GM13976 (cell line): ENCODE data around the gene HMGB2.

Experiments used
- DNase-seq: peaks from one replicate; pipeline ENCODE4 v3.0.0; 2012; ENCODE audit warnings: low spot score
- CTCF ChIP-seq: IDR thresholded peaks from 2 replicates; pipeline ENCODE4 v1.5.1; 2012; ENCODE audit warnings: borderline replicate concordance, mild to moderate bottlenecking; ENCODE audit not compliant: insufficient read depth; ENCODE audit errors: extremely low read depth, missing control alignments, control extremely low read depth
- in situ Hi-C: fragments of 300-500 bp; cut with MboI; formaldehyde crosslinking; loops from one replicate; pipeline ENCODE4 v1.12.0; 2022; ENCODE audit warnings: low sequenced_read_pairs, mixed read lengths, inconsistent platforms; ENCODE audit not compliant: unreplicated experiment

The HMGB2 gene

GRCh38 chr4:173343832-173344397, 9.8 kb upstream of the HMGB2 start:
- in situ Hi-C loops, result no loop called here
- no peak for TF ChIP-seq CTCF

DNA sequence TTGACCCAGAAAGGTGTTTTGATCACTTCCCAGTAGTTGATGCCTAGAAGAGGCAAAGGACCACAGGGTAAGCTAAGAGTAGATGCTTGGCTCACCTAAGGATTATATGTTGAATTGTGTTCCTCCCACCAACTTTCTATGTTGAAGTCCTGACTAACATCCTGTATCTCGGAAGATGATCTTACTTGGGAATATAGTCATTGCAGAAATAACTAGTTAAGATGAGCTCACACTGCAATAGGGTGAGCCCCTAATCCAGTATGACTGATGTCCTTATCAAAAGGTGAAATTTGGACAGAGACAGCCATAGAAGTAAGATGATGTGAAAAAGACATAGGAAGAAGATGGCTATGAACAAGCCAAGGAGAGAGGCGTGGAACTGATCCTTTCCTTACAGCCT, 3.3 kb upstream of the HMGB2 start:
- no peak for TF ChIP-seq CTCF
- in situ Hi-C loops, result no loop called here

More at GRCh38 chr4:173343832-173344397, 9.8 kb upstream of the HMGB2 start:
- no peak for DNase-seq

DNA sequence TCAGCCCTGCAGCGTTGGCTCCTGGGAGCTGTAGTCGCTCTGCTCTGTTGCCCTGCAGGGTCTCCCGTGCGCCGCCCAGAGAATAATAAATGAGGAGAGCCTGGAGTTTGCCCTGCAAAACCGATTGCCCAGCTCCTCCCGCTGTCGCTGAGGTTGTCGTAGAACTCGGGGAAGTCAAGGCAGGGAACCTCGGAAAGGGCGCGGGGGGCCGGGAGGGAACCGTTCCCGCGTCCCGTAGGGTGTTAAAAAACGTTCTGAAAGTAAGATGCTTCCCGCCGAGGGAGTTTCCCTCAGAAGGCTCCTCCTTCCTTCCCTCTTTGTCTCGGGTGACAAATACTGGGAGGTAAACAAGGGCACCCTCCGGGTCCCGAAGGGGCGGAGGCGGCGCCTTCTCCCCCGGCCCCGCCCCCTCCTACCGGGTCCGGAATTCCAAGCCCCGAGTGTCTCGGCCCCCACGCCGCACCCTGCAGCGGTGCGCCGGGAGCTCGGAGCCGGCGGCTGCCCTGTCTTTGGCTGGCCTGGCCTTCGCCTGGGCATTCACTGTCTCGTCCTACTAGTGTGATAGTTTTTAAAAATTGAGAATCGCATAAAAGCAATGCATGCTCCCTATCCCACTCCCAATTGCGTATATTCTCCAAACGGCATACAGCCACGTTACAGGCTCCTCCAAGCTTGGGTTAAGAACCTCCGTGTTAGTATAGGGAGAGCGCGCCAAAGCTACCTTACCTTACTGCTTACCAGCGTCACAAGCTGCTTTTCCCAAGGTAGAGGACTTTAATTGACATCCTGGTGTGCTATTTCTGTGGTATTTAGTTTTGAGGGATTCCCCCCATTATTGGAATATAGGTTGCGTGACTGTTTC, 964 bp upstream of the HMGB2 start:
- in situ Hi-C loops, result no loop called here
- no peak for TF ChIP-seq CTCF
- DNase-seq, result peak; percentile 80

More for the DNA sequence above, 3.3 kb upstream of the HMGB2 start:
- DNase-seq, result no peak

DNA sequence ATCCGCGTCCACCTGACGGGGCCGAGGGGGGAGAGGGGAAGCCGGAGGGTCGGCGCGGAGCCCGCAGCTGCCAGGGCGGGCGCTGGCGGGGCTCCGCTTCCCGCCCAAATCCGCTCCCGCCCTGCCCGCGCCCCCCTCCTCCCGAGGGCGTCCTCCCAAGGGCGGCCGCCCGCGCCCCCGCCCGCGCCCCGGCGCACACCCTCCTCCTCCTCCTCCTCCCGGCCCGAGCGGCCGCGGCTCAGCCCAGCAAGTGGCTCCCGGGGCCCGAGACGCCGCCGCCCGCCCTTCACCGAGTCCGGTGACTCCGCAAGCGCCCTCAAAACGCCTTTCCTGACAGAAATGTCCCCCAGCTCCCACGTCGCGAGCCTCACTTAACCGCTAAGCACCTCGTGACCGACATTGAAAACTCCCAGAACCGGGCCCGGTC, 487 bp downstream of the HMGB2 start:
- no peak for TF ChIP-seq CTCF
- peak; percentile 36 for DNase-seq
- in situ Hi-C loops, result no loop called here

DNA sequence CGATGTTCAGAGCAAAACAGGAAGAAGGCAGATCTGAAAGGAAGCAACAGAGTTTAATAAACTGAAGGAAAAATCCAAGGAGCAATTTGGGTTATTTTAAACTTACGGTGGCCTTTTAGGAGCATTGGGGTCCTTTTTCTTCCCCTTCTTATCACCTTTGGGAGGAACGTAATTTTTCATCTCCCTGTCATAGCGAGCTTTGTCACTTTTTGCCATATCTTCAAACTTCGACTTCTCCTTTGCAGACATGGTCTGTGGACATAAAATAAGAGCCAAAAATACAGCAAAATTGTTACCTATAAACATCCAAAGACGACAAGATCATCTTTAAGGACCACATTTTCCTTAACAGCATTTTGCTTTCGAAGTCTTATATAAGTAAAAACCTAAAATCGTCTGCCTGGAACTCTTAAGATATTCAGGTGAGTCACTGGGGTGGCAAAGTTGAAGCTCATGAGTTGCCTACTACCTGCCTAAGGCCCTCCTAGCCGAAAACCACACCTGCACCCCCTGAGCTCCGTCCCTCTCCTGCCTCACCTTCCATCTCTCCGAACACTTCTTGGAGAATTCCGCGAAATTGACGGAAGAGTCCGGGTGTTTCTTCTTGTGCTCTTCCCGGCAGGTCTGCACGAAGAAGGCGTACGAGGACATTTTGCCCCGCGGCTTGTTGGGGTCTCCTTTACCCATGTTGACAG, 1.0 kb downstream of the HMGB2 start:
- DNase-seq, result no peak
- no peak for TF ChIP-seq CTCF
- in situ Hi-C loops, result no loop called here

- no peak for DNase-seq
- TF ChIP-seq CTCF, result no peak
- in situ Hi-C loops, result no loop called here
Measured at GRCh38 chr4:173332021-173332487, 2.1 kb downstream of the HMGB2 start.
